Measurements from ENCODE around the gene TMEM255B.

TMEM255B gene

DNA sequence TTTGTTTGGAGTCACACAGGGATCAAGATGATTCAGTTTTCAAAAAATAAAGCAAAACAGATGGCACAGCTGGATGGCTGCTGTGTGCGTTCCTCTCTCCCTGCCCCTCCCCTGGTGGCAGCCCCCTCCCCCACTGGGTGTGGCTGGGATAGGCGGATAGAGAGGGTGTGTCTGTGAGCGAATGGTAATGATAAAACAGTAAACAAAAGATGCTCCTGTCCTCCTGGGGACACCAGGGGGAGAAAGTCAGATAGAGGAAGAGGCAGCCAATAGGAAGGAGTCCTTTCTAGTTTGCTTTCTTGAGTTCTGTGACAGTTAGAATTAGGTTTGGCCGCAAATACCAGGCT, 6.5 kb downstream of the TMEM255B start:
- in situ Hi-C loops (cut with MboI; ENCODE audit: low sequenced_read_pairs) = no loop called here

DNA sequence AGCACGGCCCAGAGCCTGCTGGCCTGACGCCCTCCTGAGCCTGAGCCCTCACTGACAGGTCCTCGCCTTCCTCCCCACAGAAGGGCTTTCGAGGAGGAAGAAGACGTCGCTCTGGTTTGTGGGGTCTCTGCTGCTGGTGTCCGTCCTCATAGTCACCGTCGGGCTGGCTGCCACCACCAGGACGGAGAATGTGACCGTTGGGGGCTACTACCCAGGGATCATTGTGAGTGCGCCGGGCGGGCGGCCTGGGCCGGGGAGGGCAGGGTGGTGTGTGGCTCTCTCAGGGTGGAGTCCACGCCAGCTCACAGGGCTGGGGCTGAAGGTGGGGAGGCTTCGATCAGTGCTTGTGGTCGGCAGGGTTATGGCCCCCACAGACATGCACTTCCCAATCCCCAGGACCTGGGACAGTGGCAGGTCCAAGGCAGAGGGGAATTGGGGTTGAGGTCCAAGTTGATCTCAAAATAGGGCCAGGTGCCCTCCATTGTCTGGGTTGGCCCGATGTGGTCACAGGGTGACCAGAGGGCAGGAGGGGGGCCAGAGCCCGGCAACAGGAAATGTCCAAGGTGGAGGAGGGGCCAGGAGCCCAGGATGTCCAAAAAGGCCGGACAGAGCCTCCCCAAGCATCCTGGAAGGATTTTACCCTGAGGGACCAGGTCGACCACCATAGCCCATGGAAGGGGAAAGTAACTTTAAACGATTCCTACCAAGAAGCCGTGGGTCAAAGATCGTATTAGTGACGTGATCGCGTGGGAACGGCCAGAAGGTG, 7.2 kb downstream of the TMEM255B start:
- in situ Hi-C loops (cut with MboI; ENCODE audit: low sequenced_read_pairs) = no loop called here

DNA sequence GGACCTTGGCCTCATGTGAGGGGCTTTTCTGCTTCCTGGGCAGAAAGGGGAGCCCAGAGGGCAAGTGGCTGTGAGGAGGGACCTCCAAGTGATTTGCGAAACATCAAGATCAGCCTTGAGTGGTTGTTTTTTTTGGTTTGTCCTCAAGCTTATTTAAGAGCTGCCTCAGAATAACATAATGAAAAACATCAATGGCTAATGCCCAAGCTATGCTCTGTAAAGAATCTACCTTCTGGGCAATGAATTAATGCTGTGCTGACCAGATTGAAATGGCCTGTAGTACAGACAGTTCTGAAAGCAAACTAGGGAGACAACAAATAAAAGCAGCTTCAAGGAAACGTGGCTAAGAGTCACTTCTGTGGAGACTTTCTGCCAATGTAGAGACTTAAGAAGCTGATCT, 8.3 kb downstream of the TMEM255B start:
- in situ Hi-C loops (cut with MboI; ENCODE audit: low sequenced_read_pairs) = no loop called here

DNA sequence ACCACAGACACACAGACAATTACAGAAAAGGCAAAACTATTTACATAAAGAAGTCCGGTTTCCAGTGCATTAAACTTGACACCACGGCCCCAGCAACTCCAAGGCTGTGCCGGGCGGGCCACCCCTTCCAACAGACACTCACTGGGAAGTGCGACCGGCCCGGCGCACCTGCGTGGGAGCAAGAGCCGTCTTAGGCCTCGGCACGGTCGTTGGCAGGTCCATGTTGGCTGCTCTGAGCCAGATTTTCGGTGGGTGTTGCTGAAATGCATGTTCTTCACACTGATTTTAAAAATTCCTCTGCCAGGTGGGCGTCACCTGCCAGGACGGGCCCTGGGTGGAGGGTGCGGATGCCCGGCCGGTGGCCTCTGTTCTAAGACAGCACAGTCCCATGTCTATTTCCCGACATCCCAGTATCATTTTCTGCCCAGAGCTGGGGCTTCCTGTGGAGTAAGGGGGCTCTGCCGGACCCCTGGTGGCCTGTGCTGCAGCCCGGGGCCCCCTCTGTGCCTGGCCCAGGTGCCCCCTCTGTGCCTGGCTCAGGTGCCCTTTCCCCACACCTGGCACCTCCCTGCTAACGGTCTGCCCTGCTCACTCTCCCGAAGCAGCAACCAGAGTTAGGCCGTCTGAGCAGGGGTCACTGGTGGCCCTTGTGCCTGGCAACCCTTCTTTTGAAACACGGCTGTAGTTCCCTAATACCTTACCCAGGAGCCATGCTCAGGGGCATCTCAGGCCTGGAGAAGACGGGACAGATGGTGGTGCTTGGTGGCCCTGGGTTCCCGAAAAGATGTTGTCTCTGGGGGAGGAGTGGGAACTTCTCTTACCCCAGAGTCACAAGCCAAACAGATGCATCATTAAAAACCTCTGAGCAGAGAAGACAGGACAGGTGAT, 9.2 kb downstream of the TMEM255B start:
- in situ Hi-C loops (cut with MboI; ENCODE audit: low sequenced_read_pairs) = no loop called here

DNA sequence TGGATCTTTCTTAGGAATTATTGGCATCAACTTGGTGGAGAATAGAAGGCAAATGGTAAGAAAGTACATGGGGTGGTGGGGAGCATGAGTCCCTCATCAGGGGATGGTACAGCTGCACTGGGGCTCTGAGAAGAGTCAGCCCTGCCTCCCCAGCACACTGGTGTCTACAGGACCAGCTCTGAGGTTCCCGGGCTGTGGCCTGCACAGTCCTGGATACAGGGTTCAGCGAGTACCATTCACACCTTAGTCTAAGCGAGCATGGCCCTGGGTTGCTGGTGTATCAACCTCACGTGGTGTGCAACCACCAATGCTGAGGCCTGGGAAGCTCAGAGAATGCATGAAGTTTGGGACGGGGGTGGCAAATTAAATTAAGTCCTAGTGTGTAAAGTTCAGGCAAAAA, 10.1 kb downstream of the TMEM255B start:
- in situ Hi-C loops (cut with MboI; ENCODE audit: low sequenced_read_pairs) = no loop called here

DNA sequence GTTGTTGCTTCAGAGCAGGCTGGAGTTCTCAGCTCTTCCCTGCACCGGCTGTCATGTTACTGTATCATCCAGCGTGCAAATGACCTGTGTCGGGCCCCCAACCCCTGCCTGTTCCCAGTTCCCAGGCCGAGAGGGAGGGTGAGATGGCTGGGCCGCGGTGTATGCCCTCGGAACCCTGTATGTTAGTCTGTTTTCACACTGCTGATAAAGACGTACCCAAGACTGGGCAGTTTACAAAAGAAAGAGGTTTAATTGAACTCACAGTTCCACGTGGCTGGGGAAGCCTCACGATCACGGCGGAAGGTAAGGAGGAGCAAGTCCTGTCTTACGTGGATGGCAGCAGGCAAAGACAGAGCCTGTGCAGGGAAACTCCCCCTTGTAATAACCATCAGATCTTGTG, 10.9 kb downstream of the TMEM255B start:
- in situ Hi-C loops (cut with MboI; ENCODE audit: low sequenced_read_pairs) = no loop called here

DNA sequence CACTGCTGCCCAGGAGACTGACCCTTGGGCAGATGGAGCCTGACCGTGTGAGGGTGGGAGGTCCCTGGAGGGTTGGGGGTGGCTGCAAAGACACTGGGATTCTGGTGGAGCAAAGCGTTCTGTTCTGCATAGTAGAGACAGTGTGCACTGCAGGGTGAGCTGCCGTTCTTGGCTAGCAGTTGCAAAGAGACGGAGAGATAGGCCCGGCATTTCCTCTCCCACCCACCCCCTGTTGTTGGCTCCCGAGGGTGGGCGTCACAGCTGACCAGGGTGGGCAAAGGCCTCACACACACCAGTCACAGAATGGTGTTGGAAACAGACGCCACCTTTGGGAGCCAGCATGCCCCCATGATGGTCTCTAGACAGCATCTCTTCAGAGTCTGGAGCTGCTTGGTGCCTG, 11.4 kb downstream of the TMEM255B start:
- in situ Hi-C loops (cut with MboI; ENCODE audit: low sequenced_read_pairs) = no loop called here

DNA sequence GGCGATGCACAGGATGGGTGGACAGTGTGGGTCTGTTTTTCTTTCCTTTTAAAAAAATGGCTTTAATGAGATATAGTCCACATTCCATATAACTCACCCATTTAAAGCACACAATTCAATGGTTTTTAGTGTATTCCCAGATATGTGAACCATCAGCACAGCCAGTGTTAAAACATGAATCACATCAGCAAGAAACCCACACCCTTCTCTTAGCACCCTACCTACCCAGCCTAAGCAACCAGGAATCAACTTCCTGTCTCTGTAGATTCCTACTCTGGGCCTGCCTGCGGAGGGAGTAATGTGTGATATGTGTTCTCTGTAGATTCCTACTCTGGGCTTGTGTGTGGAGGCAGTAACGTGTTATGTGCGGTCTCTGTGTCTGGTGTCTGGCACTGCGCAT, 11.9 kb downstream of the TMEM255B start:
- in situ Hi-C loops (cut with MboI; ENCODE audit: low sequenced_read_pairs) = no loop called here

DNA sequence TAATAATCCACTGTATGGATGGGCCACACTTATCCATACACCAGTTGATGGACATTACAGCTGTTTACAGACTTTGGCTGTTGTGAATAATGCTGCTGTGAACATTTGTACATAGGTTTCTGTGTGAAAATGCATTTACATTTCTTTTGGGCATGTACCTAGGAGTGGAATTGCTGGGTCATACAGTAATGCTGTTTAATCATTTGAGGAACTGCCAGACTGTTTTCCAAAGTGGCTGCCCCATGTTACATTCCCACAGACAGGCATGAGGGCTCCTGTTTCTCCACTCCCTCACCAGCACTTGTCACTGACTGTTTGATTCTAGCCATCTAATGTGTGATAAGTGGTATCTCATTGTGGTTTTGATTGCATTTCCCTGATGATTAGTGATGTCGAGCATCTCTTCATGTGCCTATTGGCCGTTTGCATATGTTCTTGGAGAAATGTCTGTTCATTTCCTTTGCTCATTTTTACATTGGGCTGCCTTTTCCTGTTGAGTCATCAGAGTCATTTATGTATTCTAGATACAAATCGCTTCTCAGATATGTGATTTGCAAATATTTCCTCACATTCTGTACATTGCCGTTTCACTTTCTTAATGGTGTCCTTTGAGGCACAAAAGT, 12.8 kb downstream of the TMEM255B start:
- in situ Hi-C loops (cut with MboI; ENCODE audit: low sequenced_read_pairs) = no loop called here

DNA sequence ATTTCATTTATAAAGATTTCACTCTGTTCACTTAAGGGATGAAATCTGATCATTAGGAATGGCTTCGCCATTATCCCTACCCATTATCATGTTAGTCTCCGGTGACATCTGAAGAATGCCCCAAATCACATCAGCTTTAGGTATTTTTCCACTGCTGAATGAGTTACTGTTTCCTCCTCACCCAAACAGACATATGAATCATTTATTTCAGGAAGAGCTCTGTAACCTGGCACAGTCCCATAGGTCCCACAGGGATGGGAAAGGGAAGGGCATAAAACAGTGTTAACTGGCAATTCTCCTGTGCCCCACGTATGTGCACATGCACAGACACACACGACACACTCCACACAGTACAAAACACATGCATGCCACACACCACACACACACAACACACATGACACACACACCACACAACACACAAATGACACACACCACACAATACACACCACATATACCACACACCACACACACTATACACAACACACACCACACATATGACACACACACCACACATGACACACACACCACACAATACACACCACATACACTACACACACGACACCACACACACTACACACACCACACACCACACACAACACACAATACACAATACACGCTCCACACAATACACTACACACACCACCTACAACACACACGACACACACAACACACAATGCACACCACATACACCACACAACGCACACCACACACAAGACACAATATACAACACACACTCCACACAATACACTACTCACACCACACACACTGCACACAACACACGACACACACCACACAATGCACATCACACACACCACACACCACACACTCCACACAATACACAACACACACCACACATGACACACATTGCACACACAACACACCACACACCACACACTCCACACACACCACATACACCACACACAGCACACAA, 15.4 kb downstream of the TMEM255B start:
- in situ Hi-C loops (cut with MboI; ENCODE audit: low sequenced_read_pairs) = no loop called here

DNA sequence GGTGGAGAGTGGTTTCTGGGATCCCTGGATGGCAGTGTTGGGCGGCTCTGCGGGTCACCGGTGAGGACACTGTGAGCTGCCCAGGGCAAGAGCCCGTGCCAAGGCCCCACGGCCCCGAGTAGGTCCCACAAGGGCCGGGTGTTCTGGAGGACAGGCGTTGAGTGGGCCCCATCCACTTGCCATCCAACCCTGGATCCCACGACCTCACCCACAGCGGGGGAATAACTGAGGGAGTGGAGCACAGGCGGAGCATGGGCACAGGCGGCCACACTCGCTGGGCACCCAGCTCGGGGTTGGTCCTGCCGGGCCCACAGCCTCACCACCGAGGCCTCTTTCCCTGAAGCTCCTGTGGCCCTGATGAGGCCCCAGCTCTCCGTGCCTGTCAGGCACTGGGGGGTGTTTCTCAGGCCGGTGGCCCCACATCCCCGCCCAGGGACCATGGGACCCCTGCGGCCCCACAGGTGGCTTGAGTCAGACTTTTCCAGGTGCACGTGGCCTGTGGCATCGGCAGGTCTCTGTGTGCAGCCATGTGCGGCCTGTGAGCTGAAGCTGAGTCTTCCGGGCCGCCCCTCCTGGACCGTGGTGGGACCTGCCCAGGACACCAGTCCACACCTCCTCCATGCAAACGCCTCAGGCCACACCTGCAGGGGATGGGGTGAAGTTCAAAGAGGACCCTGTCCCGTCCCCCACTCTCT, 16.6 kb downstream of the TMEM255B start:
- in situ Hi-C loops (cut with MboI; ENCODE audit: low sequenced_read_pairs) = no loop called here

DNA sequence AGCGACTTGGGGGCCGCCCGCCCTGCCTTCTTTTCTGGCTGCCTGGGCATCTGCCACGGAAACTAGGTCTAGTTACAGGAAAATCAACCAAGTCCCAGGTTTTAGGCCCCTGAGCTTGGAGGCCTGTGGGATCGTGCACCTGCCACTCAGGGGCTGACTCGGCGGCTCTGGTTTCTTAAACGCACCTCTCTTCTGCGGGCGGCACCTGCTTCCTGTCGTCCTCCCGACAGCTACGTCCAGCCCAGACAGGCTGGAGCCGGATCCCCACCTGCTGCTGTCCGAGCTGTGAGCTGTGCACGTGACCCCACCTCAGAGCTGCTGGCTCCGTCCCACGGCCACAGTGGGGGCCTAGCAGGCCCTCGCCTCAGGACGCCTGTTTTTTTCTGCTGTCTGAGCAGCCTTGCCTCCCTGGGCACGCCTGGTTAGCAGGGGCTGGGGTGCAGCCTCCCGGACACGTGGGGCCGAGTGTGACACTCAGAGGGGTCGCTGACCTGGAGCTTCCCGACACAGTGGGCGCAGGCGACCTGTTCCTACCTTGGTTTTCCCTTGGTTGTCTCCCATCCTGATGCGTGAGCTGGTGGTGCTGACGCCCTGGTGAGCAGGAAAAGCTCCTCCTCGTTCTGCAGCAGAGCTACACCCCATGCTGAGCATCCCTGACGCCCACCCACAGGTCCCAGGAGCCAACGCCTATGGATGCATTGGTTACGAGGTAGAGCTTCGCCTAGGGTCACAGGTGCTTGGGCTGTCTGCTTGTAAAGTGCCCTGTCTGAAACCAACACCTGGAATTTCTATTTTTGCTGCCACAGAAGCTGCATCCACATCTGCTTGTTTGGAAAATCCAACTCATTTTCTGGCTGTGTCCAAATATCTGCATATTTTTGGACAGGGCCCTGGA, 17.5 kb downstream of the TMEM255B start:
- in situ Hi-C loops (cut with MboI; ENCODE audit: low sequenced_read_pairs) = no loop called here

DNA sequence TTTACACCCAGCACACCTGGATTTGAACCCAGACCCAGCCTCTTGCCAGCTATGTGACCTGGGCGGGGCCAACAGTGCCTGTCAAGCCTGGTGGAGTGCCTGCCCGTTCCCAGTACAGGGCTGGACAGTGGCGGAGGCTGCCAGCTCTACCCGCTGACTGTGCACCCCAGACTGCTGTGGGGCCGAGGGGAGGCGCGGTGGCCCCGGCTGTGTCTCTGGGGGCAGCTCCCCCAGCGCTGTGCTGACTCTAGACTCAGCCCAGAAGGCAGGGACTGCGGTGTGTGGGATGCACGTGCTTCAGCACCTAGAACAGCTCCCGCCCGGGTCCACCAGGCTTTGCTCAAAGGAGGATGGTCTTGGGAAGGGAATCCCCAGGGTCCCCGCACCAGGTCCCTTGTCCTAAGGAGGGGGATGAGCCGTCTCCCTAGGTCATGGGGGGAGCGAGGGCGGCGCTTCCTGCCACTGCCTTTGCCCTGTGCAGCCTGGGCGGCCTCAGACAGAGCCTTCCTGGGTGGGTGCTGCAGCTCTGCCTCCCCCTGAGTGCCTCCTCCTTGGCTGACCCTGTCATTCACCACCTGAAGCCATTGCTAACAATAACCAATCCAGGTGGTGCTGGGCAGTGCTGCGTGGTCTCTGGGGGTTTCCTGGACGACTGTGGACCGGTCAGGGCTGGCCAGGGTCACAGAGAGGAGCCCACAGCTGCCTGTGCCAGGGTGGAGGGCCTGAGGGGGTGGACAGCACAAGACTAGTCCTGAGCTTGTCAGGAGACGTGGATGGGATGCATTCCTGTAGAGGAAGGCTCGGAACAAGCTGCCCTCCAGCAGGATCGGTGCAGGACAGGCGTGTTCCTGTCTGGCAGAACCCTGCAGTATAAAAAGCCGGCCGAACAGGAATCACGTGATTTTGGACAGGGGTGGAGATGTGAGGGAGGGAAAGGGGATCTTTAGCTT, 18.6 kb downstream of the TMEM255B start:
- in situ Hi-C loops (cut with MboI; ENCODE audit: low sequenced_read_pairs) = no loop called here

DNA sequence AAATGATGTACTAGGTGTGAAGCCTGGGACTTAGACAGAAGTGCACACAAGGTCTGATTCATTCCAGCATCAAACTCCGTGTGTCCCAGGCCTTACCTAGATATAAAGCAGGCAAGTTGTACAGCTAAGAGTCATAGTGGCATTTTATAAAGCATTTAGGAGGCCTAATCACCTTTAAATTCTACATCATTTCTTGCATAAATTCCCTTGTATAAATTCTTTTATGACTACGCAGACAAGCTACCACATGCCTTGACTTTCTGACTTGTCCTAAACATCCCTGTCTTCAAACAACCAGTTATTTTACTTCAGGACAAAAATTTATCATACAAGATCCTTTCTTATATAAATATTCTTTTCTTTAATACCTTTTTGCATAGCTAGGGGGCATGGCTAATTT, 22.5 kb downstream of the TMEM255B start:
- in situ Hi-C loops (cut with MboI; ENCODE audit: low sequenced_read_pairs) = no loop called here

DNA sequence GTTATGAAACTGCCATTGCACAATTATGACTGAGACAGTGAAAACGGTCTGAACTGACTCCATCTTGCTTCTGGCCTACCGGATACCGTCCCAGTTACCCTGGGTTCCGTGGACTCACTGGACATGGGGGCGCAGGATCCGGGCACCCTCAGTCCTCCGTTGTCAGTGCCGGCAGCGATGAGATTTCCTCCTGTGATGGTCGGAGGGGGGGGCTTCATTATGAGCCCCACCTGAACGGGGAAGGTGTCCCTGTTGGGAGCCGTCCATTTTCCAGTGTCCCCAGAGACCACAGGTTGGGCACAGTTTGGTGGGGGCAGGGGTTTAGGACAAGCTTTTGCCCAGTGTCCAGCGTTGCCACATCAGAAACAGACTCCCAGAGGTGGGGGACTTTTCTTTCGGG, 23.4 kb downstream of the TMEM255B start:
- in situ Hi-C loops (cut with MboI; ENCODE audit: low sequenced_read_pairs) = no loop called here

DNA sequence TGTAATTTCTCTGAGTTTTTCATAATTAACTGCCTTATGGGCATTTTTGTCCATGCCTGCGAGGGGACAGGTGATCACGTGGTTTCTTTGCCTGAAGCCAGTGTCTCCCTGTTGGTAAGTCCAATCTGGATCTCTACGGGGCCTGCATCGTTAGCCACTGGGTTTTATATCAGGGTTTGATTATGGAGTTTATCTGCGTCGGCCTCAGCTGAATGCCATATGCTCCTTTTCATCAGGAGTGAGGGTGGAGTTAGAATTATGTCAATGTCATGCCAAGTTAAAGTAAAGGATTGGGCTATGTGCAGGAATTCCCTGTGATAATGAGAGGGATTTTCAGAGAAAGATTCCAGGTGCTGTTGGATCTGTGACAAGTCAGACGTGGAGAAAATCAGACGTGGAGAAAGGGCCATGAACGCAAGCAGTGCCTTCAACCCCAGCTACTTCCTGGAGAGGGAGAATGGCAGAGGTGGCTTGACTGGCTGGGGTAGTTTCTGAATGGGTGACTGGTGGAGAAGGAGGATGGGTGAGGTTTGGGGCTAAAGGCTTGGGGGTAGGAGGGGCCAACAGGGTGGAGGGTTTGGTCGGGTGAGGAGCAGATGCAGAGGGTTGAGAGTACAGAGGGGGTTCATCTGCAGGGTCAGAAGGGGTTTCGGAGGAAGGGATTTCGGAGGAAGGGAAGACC, 24.3 kb downstream of the TMEM255B start:
- in situ Hi-C loops (cut with MboI; ENCODE audit: low sequenced_read_pairs) = no loop called here

DNA sequence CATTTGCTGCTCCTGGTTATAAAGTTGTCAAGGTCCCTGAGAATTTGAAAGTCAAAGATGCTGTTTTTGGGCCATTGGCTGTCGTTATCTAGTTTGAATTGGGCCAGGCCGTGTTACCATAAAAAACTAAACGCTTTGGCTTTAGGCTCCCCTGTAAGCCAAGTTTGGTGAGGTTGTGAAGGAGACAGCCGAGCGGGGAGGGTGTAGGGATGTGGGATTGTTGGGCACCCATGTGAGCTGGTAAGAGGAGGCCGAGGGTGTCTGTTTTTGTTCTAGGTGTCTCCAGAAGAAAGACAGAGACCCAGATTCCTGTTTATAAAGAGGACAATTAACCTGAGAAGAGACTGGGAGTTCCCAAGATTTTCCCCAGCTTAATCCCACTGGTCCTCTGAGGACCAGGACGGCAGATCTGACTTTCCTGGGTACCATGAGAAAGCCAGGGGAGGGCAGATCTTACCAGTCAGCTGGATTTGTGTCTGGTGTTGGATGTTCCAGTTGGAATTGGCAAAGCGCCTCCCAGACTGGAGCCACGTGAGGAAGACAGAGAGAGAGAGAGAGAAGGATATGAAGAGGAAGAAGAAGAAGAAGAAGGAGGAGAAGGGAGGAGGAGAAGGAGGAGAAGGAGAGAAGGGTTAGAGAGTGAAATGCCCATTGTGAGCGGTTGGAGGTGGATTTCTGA, 25.1 kb downstream of the TMEM255B start:
- in situ Hi-C loops (cut with MboI; ENCODE audit: low sequenced_read_pairs) = no loop called here
